ENCODE data around the gene SIPA1L3. TPM values are rescaled to one million over a fixed set of nuclear protein-coding genes. Genes with fewer than 3 reads are reported as not detected.

Gene SIPA1L3
- total and polyA plus RNA-seq, 2 experiments from 2014 or later: 15.7 to 54.1 TPM

- Histone ChIP-seq H3K4me2 (no peak overlapping the region), H3K27me3 (ENCODE audit: insufficient read depth) (no peaks in the 10 kb centered on the region), H3F3A (replicated peaks; ENCODE audit: low read depth) (no peaks in the 10 kb centered on the region), H3K4me1 (ENCODE audit: insufficient read depth) (no peaks in the 10 kb centered on the region), H3K9me2 (ENCODE audit: insufficient read depth) (no peaks in the 10 kb centered on the region; the same call in 1 of the 2 replicates), H3K4me3 (no peak overlapping the region), H3K36me3 (ENCODE audit: insufficient read depth) (peaks cover 12% of the 10 kb centered on the region), H3K27ac (ENCODE audit: low read depth) (no peak overlapping the region), H2AFZ (no peak overlapping the region), H3K79me2 (replicated peaks; ENCODE audit: insufficient read depth) (no peaks in the 10 kb centered on the region), H4K20me1 (replicated peaks; ENCODE audit: insufficient read depth) (no peaks in the 10 kb centered on the region)
- Mint-ChIP-seq H3K27me3 (ENCODE audit: insufficient read depth, low read depth, poor library complexity) (peaks cover 3% of the 10 kb centered on the region), H3K4me1 (no peaks in the 10 kb centered on the region), H3K36me3 (ENCODE audit: low read depth) (peaks cover 74% of the 10 kb centered on the region), H3K9me3 (peaks cover 30% of the 10 kb centered on the region), H3K27ac (no peak overlapping the region), H3K4me3 (no peak overlapping the region)
- TF ChIP-seq STAT1 (IDR thresholded peaks at IDR 0.05; ENCODE audit: unreplicated experiment): no peak
- DNase-seq (ENCODE audit: low spot score) (no peak), ATAC-seq (no peak)
Measured at GRCh38 chr19:38120471-38121025, 213.5 kb downstream of the SIPA1L3 start.

GRCh38 chr19:38122402-38123093, 215.5 kb downstream of the SIPA1L3 start:
- H3K4me1 ChIP-seq (ENCODE audit: insufficient read depth): no peaks in the 10 kb centered on the region
- H2AFZ ChIP-seq: no peak overlapping the region
- no peak overlapping the region for H3K4me2 ChIP-seq
- no peaks in the 10 kb centered on the region for H4K20me1 ChIP-seq (replicated peaks; ENCODE audit: insufficient read depth)
- no peak overlapping the region for H3K4me3 ChIP-seq
- Mint-ChIP-seq H3K4me3 (no peak overlapping the region), H3K36me3 (ENCODE audit: low read depth) (peaks cover 77% of the 10 kb centered on the region), H3K9me3 (peaks cover 36% of the 10 kb centered on the region), H3K27me3 (ENCODE audit: insufficient read depth, low read depth, poor library complexity) (peaks cover 5% of the 10 kb centered on the region), H3K4me1 (no peaks in the 10 kb centered on the region), H3K27ac (no peak overlapping the region)
- no peak for ATAC-seq
- H3F3A ChIP-seq (replicated peaks; ENCODE audit: low read depth): no peaks in the 10 kb centered on the region
- no peak for TF ChIP-seq ZNF331 (CRISPR knock-in tag; IDR thresholded peaks at IDR 0.05; ENCODE audit: low read depth)
- TF ChIP-seq ZNF462 (CRISPR knock-in tag; IDR thresholded peaks at IDR 0.05): no peak
- no peak for TF ChIP-seq ETS1 (IDR thresholded peaks at IDR 0.05)
- TF ChIP-seq CREB1 (CRISPR knock-in tag; IDR thresholded peaks at IDR 0.05; ENCODE audit: low read depth): no peak
- TF ChIP-seq EZH2phosphoT487 (IDR thresholded peaks at IDR 0.05; ENCODE audit: unreplicated experiment): no peak
- TF ChIP-seq STAT1 (IDR thresholded peaks at IDR 0.05; ENCODE audit: unreplicated experiment): no peak
- peaks cover 12% of the 10 kb centered on the region for H3K36me3 ChIP-seq (ENCODE audit: insufficient read depth)
- no peaks in the 10 kb centered on the region for H3K27me3 ChIP-seq (ENCODE audit: insufficient read depth)
- H3K79me2 ChIP-seq (replicated peaks; ENCODE audit: insufficient read depth): no peaks in the 10 kb centered on the region
- DNase-seq (ENCODE audit: low spot score): no peak
- H3K9me2 ChIP-seq (ENCODE audit: insufficient read depth): no peaks in the 10 kb centered on the region; the same call in 1 of the 2 replicates
- no peak overlapping the region for H3K27ac ChIP-seq (ENCODE audit: low read depth)

All from GM23338 (cell line).